Measurements from ENCODE around the gene POU2F3. TPM values are rescaled to one million over a fixed set of nuclear protein-coding genes. Genes with fewer than 3 reads are reported as not detected.

POU2F3 gene
- total and polyA plus RNA-seq, 2 of the 8 experiments (the other 6 are each of a cell fraction or from before 2014, with no cell fraction given), result 1.0 to 2.1 TPM

- peaks cover 0 to 7% (median 3%) of the 10 kb centered on the region in 4 experiments; a peak in 4 of 7 replicates for H3K27me3 ChIP-seq (replicated peaks in 1 of 4; ENCODE audit: control insufficient read depth in 3 of 4, extremely low read depth in 1 of 4, insufficient read depth in 3 of 4, low read length in 3 of 4)
- H3K27ac ChIP-seq (ENCODE audit: low read depth, low read length), result peak overlapping the region; percentile 52; the same call in 1 of the 2 replicates
- DNase-seq (ENCODE audit: low read depth in 1 of 2, low spot score in 2 of 2) (peak in 1 of 2 experiments; percentile 64), FAIRE-seq (no peak)
- H2BK20ac ChIP-seq (ENCODE audit: low read length), result peak overlapping the region; percentile 88; the same call in 1 of the 2 replicates
- H3K23ac ChIP-seq (ENCODE audit: insufficient read length), result no peak overlapping the region
- peak overlapping the region in 3 of 4 experiments; percentile 26 to 45 (median 40); a peak in 3 of 7 replicates for H3K9ac ChIP-seq (replicated peaks in 1 of 4; ENCODE audit: extremely low read depth in 1 of 4, low read depth in 3 of 4, low read length in 3 of 4)
- WGBS, 2 experiments (ENCODE audit: extremely low coverage in 1 of 2, insufficient coverage in 1 of 2, insufficient read length in 1 of 2, insufficient replicate concordance in 2 of 2, low coverage in 1 of 2, low lambda C conversion rate in 2 of 2, missing lambda C conversion rate in 1 of 2), result 13% methylated on average over 9 of the region's 9 CpGs; no CpG with 5 or more reads in 1 of the 2 experiments
- H3K4me1 ChIP-seq (replicated peaks in 1 of 4; ENCODE audit: control insufficient read depth in 3 of 4, insufficient read depth in 4 of 4, low read length in 3 of 4), result peaks cover 9 to 28% (median 16%) of the 10 kb centered on the region in 4 experiments
- no peaks in the 10 kb centered on the region for H3K36me3 ChIP-seq (ENCODE audit: control insufficient read depth in 2 of 4, insufficient read depth in 4 of 4, low read length in 3 of 4)
- TF ChIP-seq SP1 (IDR thresholded peaks at IDR 0.05; ENCODE audit: low read depth, low read length) (0 out of 2 replicates have a peak, but pooled peaks have one; percentile 33), SP2 (IDR thresholded peaks at IDR 0.05; ENCODE audit: low read length) (no peak), TBP (IDR thresholded peaks at IDR 0.05; ENCODE audit: low read depth, low read length) (peak; percentile 43; the same call in 1 of the 2 replicates), KDM4A (IDR thresholded peaks at IDR 0.05; ENCODE audit: low read depth, low read length, severe bottlenecking) (peak; percentile 65), TCF12 (IDR thresholded peaks at IDR 0.05; ENCODE audit: low read depth, low read length) (no peak), CTBP2 (IDR thresholded peaks at IDR 0.05; ENCODE audit: borderline replicate concordance, insufficient read depth, insufficient read length, low read length) (peak; percentile 25), CEBPB (IDR thresholded peaks at IDR 0.05; ENCODE audit: low read depth, low read length) (no peak)
- H4K5ac ChIP-seq (ENCODE audit: insufficient read length, low read depth, low read length), result peak overlapping the region; percentile 9
- no peak overlapping the region for H2AFZ ChIP-seq (ENCODE audit: low read length)
- no peaks in the 10 kb centered on the region for H3K9me3 ChIP-seq (ENCODE audit: insufficient read depth in 2 of 2, low read depth in 1 of 2, low read length in 1 of 2)
- H3K23me2 ChIP-seq (ENCODE audit: low read depth, low read length), result no peaks in the 10 kb centered on the region; the same call in 1 of the 2 replicates
- CTCF ChIA-PET (ENCODE audit: partially characterized antibody), result interaction anchor here (1.0 to 41.2 kb wide), 5 partner anchors 16 to 46 kb away, joined by 3 to 1412 read pairs (median 7); partner anchors contain the start of gene POU2F3
- H4K20me1 ChIP-seq (replicated peaks in 1 of 2; ENCODE audit: control insufficient read depth in 1 of 2, insufficient read depth in 2 of 2, low read length in 2 of 2), result no peaks in the 10 kb centered on the region
- peak overlapping the region; percentile 89; the same call in 1 of the 2 replicates for H2BK5ac ChIP-seq (ENCODE audit: low read depth, low read length)
- 0 out of 2 replicates have a peak overlapping the region, but pooled peaks have one; percentile 24 for H2AK5ac ChIP-seq (ENCODE audit: low read depth, low read length)
- POLR2A ChIA-PET (ENCODE audit: partially characterized antibody), result no interaction called here
- H3K79me1 ChIP-seq (ENCODE audit: low read depth, low read length), result no peaks in the 10 kb centered on the region; the same call in 1 of the 2 replicates
- H2BK12ac ChIP-seq (ENCODE audit: low read depth, low read length), result peak overlapping the region; percentile 94; the same call in 1 of the 2 replicates
- peak overlapping the region; percentile 7 to 50 (median 36); a peak in 7 of 8 replicates for H3K4me3 ChIP-seq (ENCODE audit: extremely low read depth in 1 of 4, insufficient read depth in 2 of 4, low read depth in 3 of 4, low read length in 4 of 4)
- H4K91ac ChIP-seq (replicated peaks; ENCODE audit: insufficient read length, low read length), result peak overlapping the region; percentile 62
- H3K56ac ChIP-seq (replicated peaks; ENCODE audit: insufficient read length, low read depth, low read length), result no peak overlapping the region
- H2BK120ac ChIP-seq (replicated peaks; ENCODE audit: low read depth, low read length), result peak overlapping the region; percentile 1
- no peak overlapping the region; the same call in 1 of the 2 replicates for H4K8ac ChIP-seq (ENCODE audit: extremely low read depth, insufficient read depth, low read length)
- peak overlapping the region; percentile 71 to 83 for H3K4me2 ChIP-seq (ENCODE audit: insufficient read depth in 1 of 2, low read depth in 2 of 2, low read length in 2 of 2)
- no peak overlapping the region for H3K4ac ChIP-seq (replicated peaks; ENCODE audit: insufficient read length, low read depth, low read length)
- H3K18ac ChIP-seq (ENCODE audit: extremely low read depth, low read length), result peak overlapping the region; percentile 93
- H3K79me2 ChIP-seq (ENCODE audit: control insufficient read depth in 1 of 2, insufficient read depth in 2 of 2, low read length in 2 of 2), result no peaks in the 10 kb centered on the region
- peak overlapping the region; percentile 85; the same call in 1 of the 2 replicates for H2BK15ac ChIP-seq (ENCODE audit: low read length)
- no peak overlapping the region for H3K14ac ChIP-seq (ENCODE audit: insufficient read length)
These were observed 15.6 kb downstream of the POU2F3 start for GRCh38 chr11:120255519-120255866.
